ENCODE data around the gene STN1. TPM values are rescaled to one million over a fixed set of nuclear protein-coding genes. Genes with fewer than 3 reads are reported as not detected.

The STN1 gene
- total RNA-seq, 1 donor from 2014 or later = 6.9 TPM

- FAIRE-seq (no peak), DNase-seq (ENCODE audit: low spot score in 2 of 2) (no peak)
Observed at GRCh38 chr10:103897241-103897774, 20.7 kb downstream of the STN1 start.

- FAIRE-seq (no peak), DNase-seq (ENCODE audit: low spot score in 2 of 2) (no peak)
Observed at GRCh38 chr10:103896225-103896624, 21.8 kb downstream of the STN1 start.

- DNase-seq (ENCODE audit: low spot score in 2 of 2) = no peak
Observed at GRCh38 chr10:103895411-103896186, 22.4 kb downstream of the STN1 start.

GRCh38 chr10:103894441-103894864, 23.5 kb downstream of the STN1 start:
- DNase-seq (ENCODE audit: low spot score in 2 of 2) = no peak
- no peak for FAIRE-seq

More at GRCh38 chr10:103895411-103896186, 22.4 kb downstream of the STN1 start:
- no peak for FAIRE-seq

GRCh38 chr10:103893817-103894216, 24.2 kb downstream of the STN1 start:
- DNase-seq (ENCODE audit: low spot score in 2 of 2) (no peak), FAIRE-seq (no peak)

GRCh38 chr10:103892181-103892580, 25.8 kb downstream of the STN1 start:
- FAIRE-seq = no peak
- DNase-seq (ENCODE audit: low spot score in 2 of 2) = no peak

- DNase-seq (ENCODE audit: low spot score in 2 of 2) (no peak), FAIRE-seq (no peak)
Observed at GRCh38 chr10:103890688-103891087, 27.3 kb downstream of the STN1 start.

- no peak for FAIRE-seq
- DNase-seq (ENCODE audit: low spot score in 2 of 2) = no peak
Observed at GRCh38 chr10:103890194-103890658, 27.8 kb downstream of the STN1 start.

- FAIRE-seq (no peak), DNase-seq (ENCODE audit: low spot score in 2 of 2) (no peak)
Observed at GRCh38 chr10:103889121-103889720, 28.8 kb downstream of the STN1 start.

- FAIRE-seq = peak; percentile 58
- DNase-seq (ENCODE audit: low spot score in 2 of 2) = peak; percentile 40 to 58
Observed at GRCh38 chr10:103888113-103888841, 29.7 kb downstream of the STN1 start.

- FAIRE-seq (no peak), DNase-seq (ENCODE audit: low spot score in 2 of 2) (no peak)
Observed at GRCh38 chr10:103885617-103886016, 32.4 kb downstream of the STN1 start.

- no peak for FAIRE-seq
- DNase-seq (ENCODE audit: low spot score in 2 of 2) = peak; percentile 29 to 50
Observed at GRCh38 chr10:103884681-103885139, 33.3 kb downstream of the STN1 start.

- FAIRE-seq = no peak
- DNase-seq (ENCODE audit: low spot score in 2 of 2) = no peak
Observed at GRCh38 chr10:103882285-103883007, 35.5 kb downstream of the STN1 start.

- DNase-seq (ENCODE audit: low spot score in 2 of 2) = no peak
- no peak for FAIRE-seq
Observed at GRCh38 chr10:103881416-103882284, 36.3 kb downstream of the STN1 start.

GRCh38 chr10:103879831-103880230, 38.2 kb downstream of the STN1 start:
- FAIRE-seq = no peak

GRCh38 chr10:103879409-103879808, 38.6 kb downstream of the STN1 start:
- no peak for FAIRE-seq

More at GRCh38 chr10:103879831-103880230, 38.2 kb downstream of the STN1 start:
- DNase-seq (ENCODE audit: low spot score in 2 of 2) = no peak

GRCh38 chr10:103877861-103878260, 40.1 kb downstream of the STN1 start:
- FAIRE-seq = no peak
- no peak for DNase-seq (ENCODE audit: low spot score in 2 of 2)

More at GRCh38 chr10:103879409-103879808, 38.6 kb downstream of the STN1 start:
- DNase-seq (ENCODE audit: low spot score in 2 of 2) = no peak

- no peak for FAIRE-seq
Observed at GRCh38 chr10:103876155-103876554, 41.8 kb downstream of the STN1 start.

GRCh38 chr10:103874730-103875129, 43.3 kb downstream of the STN1 start:
- DNase-seq (ENCODE audit: low spot score in 2 of 2) = no peak
- no peak for FAIRE-seq

More at GRCh38 chr10:103876155-103876554, 41.8 kb downstream of the STN1 start:
- no peak for DNase-seq (ENCODE audit: low spot score in 2 of 2)
